Measurements from ENCODE around the gene CDH13.

The CDH13 gene

GRCh38 chr16:83470416-83470815 lies 843.6 kb downstream of the CDH13 start:
- no peak for DNase-seq

- DNase-seq: no peak
Observed at GRCh38 chr16:83472776-83473501, 846.2 kb downstream of the CDH13 start.

- DNase-seq: no peak
Observed at GRCh38 chr16:83473926-83474650, 847.3 kb downstream of the CDH13 start.

GRCh38 chr16:83475108-83475507 lies 848.3 kb downstream of the CDH13 start:
- no peak for DNase-seq

- DNase-seq: no peak
Observed at GRCh38 chr16:83481589-83481988, 854.8 kb downstream of the CDH13 start.

- no peak for DNase-seq
Observed at GRCh38 chr16:83482545-83483162, 855.9 kb downstream of the CDH13 start.

GRCh38 chr16:83490073-83490472 lies 863.3 kb downstream of the CDH13 start:
- DNase-seq: no peak

GRCh38 chr16:83494459-83494858 lies 867.7 kb downstream of the CDH13 start:
- DNase-seq: no peak

- no peak for DNase-seq
Observed at GRCh38 chr16:83501481-83501880, 874.7 kb downstream of the CDH13 start.

GRCh38 chr16:83508295-83508694 lies 881.5 kb downstream of the CDH13 start:
- DNase-seq: no peak

- no peak for DNase-seq
Observed at GRCh38 chr16:83509316-83509715, 882.5 kb downstream of the CDH13 start.

GRCh38 chr16:83510906-83511305 lies 884.1 kb downstream of the CDH13 start:
- no peak for DNase-seq

- DNase-seq: no peak
Observed at GRCh38 chr16:83513008-83513755, 886.4 kb downstream of the CDH13 start.

GRCh38 chr16:83515395-83515794 lies 888.6 kb downstream of the CDH13 start:
- no peak for DNase-seq

- DNase-seq: no peak
Observed at GRCh38 chr16:83516931-83517330, 890.2 kb downstream of the CDH13 start.

- DNase-seq: no peak
Observed at GRCh38 chr16:83517398-83517797, 890.6 kb downstream of the CDH13 start.

- peak; percentile 13 for DNase-seq
Observed at GRCh38 chr16:83520596-83520995, 893.8 kb downstream of the CDH13 start.

- no peak for DNase-seq
Observed at GRCh38 chr16:83530293-83530692, 903.5 kb downstream of the CDH13 start.

GRCh38 chr16:83532634-83533033 lies 905.9 kb downstream of the CDH13 start:
- DNase-seq: no peak

- no peak for DNase-seq
Observed at GRCh38 chr16:83533193-83533592, 906.4 kb downstream of the CDH13 start.

GRCh38 chr16:83538707-83539106 lies 911.9 kb downstream of the CDH13 start:
- DNase-seq: no peak

- no peak for DNase-seq
Observed at GRCh38 chr16:83539736-83540490, 913.1 kb downstream of the CDH13 start.

- DNase-seq: no peak
Observed at GRCh38 chr16:83541231-83541630, 914.5 kb downstream of the CDH13 start.

Data from NCI-H1092 treated with DMSO at 0.1 percent for 48 hours (cell line).